Measurements from ENCODE around the gene SLC9A5.

DNA sequence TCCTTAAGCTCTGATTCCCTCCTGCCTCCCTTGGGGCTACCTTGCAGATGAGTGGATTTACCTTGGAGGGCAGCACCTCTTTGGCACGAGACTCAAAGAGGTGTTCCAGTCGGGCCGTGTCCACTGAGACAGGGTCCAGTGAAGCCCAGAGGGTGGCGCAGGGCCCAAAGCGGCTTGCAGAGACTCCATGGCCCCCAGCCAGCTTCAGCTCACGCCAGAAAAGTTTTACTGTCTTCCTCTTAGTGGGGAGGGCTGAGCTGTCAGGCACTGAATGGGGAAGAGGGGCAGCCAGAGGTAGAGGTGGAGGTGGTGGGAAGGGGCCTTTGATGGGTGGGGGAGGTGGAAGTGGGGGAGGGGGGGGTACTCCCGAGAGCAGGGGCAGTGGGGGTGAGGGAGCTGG is 15.2 kb upstream of the SLC9A5 start:
- TF ChIP-seq, protein P1, sequence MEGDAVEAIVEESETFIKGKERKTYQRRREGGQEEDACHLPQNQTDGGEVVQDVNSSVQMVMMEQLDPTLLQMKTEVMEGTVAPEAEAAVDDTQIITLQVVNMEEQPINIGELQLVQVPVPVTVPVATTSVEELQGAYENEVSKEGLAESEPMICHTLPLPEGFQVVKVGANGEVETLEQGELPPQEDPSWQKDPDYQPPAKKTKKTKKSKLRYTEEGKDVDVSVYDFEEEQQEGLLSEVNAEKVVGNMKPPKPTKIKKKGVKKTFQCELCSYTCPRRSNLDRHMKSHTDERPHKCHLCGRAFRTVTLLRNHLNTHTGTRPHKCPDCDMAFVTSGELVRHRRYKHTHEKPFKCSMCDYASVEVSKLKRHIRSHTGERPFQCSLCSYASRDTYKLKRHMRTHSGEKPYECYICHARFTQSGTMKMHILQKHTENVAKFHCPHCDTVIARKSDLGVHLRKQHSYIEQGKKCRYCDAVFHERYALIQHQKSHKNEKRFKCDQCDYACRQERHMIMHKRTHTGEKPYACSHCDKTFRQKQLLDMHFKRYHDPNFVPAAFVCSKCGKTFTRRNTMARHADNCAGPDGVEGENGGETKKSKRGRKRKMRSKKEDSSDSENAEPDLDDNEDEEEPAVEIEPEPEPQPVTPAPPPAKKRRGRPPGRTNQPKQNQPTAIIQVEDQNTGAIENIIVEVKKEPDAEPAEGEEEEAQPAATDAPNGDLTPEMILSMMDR (IDR thresholded peaks at IDR 0.05; ENCODE audit: borderline replicate concordance, extremely low read depth, low read length, poor library complexity, severe bottlenecking): no peak
- no peak for TF ChIP-seq EZH2 (IDR thresholded peaks at IDR 0.05; ENCODE audit: borderline replicate concordance, low read depth, low read length, severe bottlenecking)
